SH-SY5Y (cell line): ENCODE data around the gene SLFN5.

Experiments
- GATA2 ChIP-seq: IDR thresholded peaks from 2 replicates; pipeline ENCODE4 v1.6.1; 2011; ENCODE audit warnings: mild to moderate bottlenecking, low read depth, low read length
- GATA3 ChIP-seq: IDR thresholded peaks from 2 replicates; pipeline ENCODE4 v1.6.1; 2011; ENCODE audit warnings: low read depth, mild to moderate bottlenecking, low read length, moderate library complexity

DNA sequence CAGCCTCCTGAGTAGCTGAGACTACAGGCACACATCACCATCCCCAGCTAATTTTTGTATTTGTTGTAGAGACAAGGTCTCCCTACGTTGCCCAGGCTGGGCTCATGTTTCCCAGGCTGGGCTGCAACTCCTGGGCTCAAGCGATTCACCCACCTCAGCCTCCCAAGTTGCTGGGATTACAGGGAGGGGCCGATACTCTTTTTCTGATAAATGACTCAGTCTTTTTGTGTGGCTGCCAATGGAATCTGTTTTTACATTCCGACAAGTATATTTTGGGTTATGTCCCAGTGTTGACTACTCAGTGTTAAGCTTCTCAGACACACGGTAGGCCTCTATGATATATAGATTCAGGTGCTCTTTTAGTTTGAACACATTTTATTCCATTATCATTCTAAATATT, 72.4 kb downstream of the SLFN5 start:
- TF ChIP-seq GATA3 (no peak), GATA2 (no peak)
